ENCODE results near the gene RYR3.

The RYR3 gene

GRCh38 chr15:33451385-33451784 is 140.6 kb downstream of the RYR3 start:
- no peak overlapping the region for H4K8ac ChIP-seq (ENCODE audit: low read depth, low read length)
- no peaks in the 10 kb centered on the region for H3K9me3 ChIP-seq (ENCODE audit: insufficient read depth, low read depth, low read length)
- no peak for DNase-seq
- H3K4ac ChIP-seq (ENCODE audit: low read depth, low read length) = no peak overlapping the region
- no peak overlapping the region for H2BK120ac ChIP-seq (ENCODE audit: insufficient read depth, low read length, poor library complexity)
- no peak overlapping the region for H2AFZ ChIP-seq (ENCODE audit: insufficient read depth, low read length, poor library complexity)
- H3K27ac ChIP-seq (ENCODE audit: low read depth, low read length) = no peak overlapping the region
- peaks cover 12 to 15% of the 10 kb centered on the region in 2 experiments for H3K4me1 ChIP-seq (ENCODE audit: control insufficient read depth in 1 of 2, insufficient read depth in 2 of 2, low read length in 2 of 2)
- H3K23ac ChIP-seq (ENCODE audit: low read length) = no peak overlapping the region
- no CpG with 5 or more reads among the region's 4 CpGs for WGBS (ENCODE audit: extremely low coverage, insufficient coverage, insufficient read length)
- peaks cover under 1% of the 10 kb centered on the region for H3K79me1 ChIP-seq (ENCODE audit: low read length)
- no peak overlapping the region for H2AK5ac ChIP-seq (ENCODE audit: low read length)
- no peaks in the 10 kb centered on the region for H3K36me3 ChIP-seq (ENCODE audit: control insufficient read depth in 1 of 2, insufficient read depth in 2 of 2, low read length in 2 of 2)
- no peak overlapping the region for H3K9ac ChIP-seq (ENCODE audit: low read length)
- no peak overlapping the region for H4K91ac ChIP-seq (ENCODE audit: low read depth, low read length)
- H3K4me3 ChIP-seq (ENCODE audit: low read depth, low read length) = no peak overlapping the region
- H4K12ac ChIP-seq (ENCODE audit: low read depth, low read length) = no peak overlapping the region
- no peak overlapping the region for H2BK12ac ChIP-seq (ENCODE audit: low read length)
- H3K18ac ChIP-seq (ENCODE audit: low read length) = no peak overlapping the region
- no peak overlapping the region for H3K14ac ChIP-seq (ENCODE audit: low read length)
- no peak overlapping the region for H2BK5ac ChIP-seq (ENCODE audit: low read depth, low read length, poor library complexity)
- H3K4me2 ChIP-seq (ENCODE audit: low read length) = no peak overlapping the region
- no peaks in the 10 kb centered on the region for H3K27me3 ChIP-seq (ENCODE audit: insufficient read depth, low read length)
- no peaks in the 10 kb centered on the region for H3K79me2 ChIP-seq (ENCODE audit: control insufficient read depth, insufficient read depth, low read length, poor library complexity)

GRCh38 chr15:33453761-33454160 is 143.0 kb downstream of the RYR3 start:
- Histone ChIP-seq H3K36me3 (ENCODE audit: control insufficient read depth in 1 of 2, insufficient read depth in 2 of 2, low read length in 2 of 2) (no peaks in the 10 kb centered on the region), H3K14ac (ENCODE audit: low read length) (no peak overlapping the region), H3K4me3 (ENCODE audit: low read depth, low read length) (no peak overlapping the region), H3K23ac (ENCODE audit: low read length) (no peak overlapping the region), H3K4me2 (ENCODE audit: low read length) (no peak overlapping the region), H2BK5ac (ENCODE audit: low read depth, low read length, poor library complexity) (no peak overlapping the region), H4K8ac (ENCODE audit: low read depth, low read length) (no peak overlapping the region), H3K9ac (ENCODE audit: low read length) (no peak overlapping the region), H2BK12ac (ENCODE audit: low read length) (no peak overlapping the region), H3K9me3 (ENCODE audit: insufficient read depth, low read depth, low read length) (no peaks in the 10 kb centered on the region), H4K12ac (ENCODE audit: low read depth, low read length) (no peak overlapping the region), H3K27me3 (ENCODE audit: insufficient read depth, low read length) (no peaks in the 10 kb centered on the region), H2AK5ac (ENCODE audit: low read length) (no peak overlapping the region), H3K27ac (ENCODE audit: low read depth, low read length) (no peak overlapping the region), H3K18ac (ENCODE audit: low read length) (no peak overlapping the region), H2BK120ac (ENCODE audit: insufficient read depth, low read length, poor library complexity) (no peak overlapping the region), H3K4ac (ENCODE audit: low read depth, low read length) (no peak overlapping the region), H2AFZ (ENCODE audit: insufficient read depth, low read length, poor library complexity) (no peak overlapping the region), H4K91ac (ENCODE audit: low read depth, low read length) (no peak overlapping the region), H3K4me1 (ENCODE audit: control insufficient read depth in 1 of 2, insufficient read depth in 2 of 2, low read length in 2 of 2) (peaks cover 8 to 10% of the 10 kb centered on the region in 2 experiments), H3K79me2 (ENCODE audit: control insufficient read depth, insufficient read depth, low read length, poor library complexity) (no peaks in the 10 kb centered on the region), H3K79me1 (ENCODE audit: low read length) (no peaks in the 10 kb centered on the region)
- WGBS (ENCODE audit: extremely low coverage, insufficient coverage, insufficient read length) = no CpG with 5 or more reads among the region's 3 CpGs
- no peak for DNase-seq

- no peak overlapping the region for H2BK120ac ChIP-seq (ENCODE audit: insufficient read depth, low read length, poor library complexity)
- H2BK12ac ChIP-seq (ENCODE audit: low read length) = no peak overlapping the region
- H3K14ac ChIP-seq (ENCODE audit: low read length) = no peak overlapping the region
- no peak overlapping the region for H3K27ac ChIP-seq (ENCODE audit: low read depth, low read length)
- no peak overlapping the region for H2BK5ac ChIP-seq (ENCODE audit: low read depth, low read length, poor library complexity)
- no peaks in the 10 kb centered on the region for H3K9me3 ChIP-seq (ENCODE audit: insufficient read depth, low read depth, low read length)
- H3K27me3 ChIP-seq (ENCODE audit: insufficient read depth, low read length) = no peaks in the 10 kb centered on the region
- H4K91ac ChIP-seq (ENCODE audit: low read depth, low read length) = no peak overlapping the region
- H2AFZ ChIP-seq (ENCODE audit: insufficient read depth, low read length, poor library complexity) = no peak overlapping the region
- H3K18ac ChIP-seq (ENCODE audit: low read length) = no peak overlapping the region
- no peak overlapping the region for H3K9ac ChIP-seq (ENCODE audit: low read length)
- no CpG with 5 or more reads among the region's 7 CpGs for WGBS (ENCODE audit: extremely low coverage, insufficient coverage, insufficient read length)
- no peak for DNase-seq
- H4K8ac ChIP-seq (ENCODE audit: low read depth, low read length) = no peak overlapping the region
- no peaks in the 10 kb centered on the region for H3K36me3 ChIP-seq (ENCODE audit: control insufficient read depth in 1 of 2, insufficient read depth in 2 of 2, low read length in 2 of 2)
- no peak overlapping the region for H4K12ac ChIP-seq (ENCODE audit: low read depth, low read length)
- H3K4me2 ChIP-seq (ENCODE audit: low read length) = no peak overlapping the region
- no peaks in the 10 kb centered on the region for H3K79me1 ChIP-seq (ENCODE audit: low read length)
- H3K4ac ChIP-seq (ENCODE audit: low read depth, low read length) = no peak overlapping the region
- peaks cover 2 to 4% of the 10 kb centered on the region in 2 experiments for H3K4me1 ChIP-seq (ENCODE audit: control insufficient read depth in 1 of 2, insufficient read depth in 2 of 2, low read length in 2 of 2)
- H2AK5ac ChIP-seq (ENCODE audit: low read length) = no peak overlapping the region
- H3K23ac ChIP-seq (ENCODE audit: low read length) = no peak overlapping the region
- no peak overlapping the region for H3K4me3 ChIP-seq (ENCODE audit: low read depth, low read length)
- H3K79me2 ChIP-seq (ENCODE audit: control insufficient read depth, insufficient read depth, low read length, poor library complexity) = no peaks in the 10 kb centered on the region
Measured at GRCh38 chr15:33454346-33454745, 143.6 kb downstream of the RYR3 start.

GRCh38 chr15:33454996-33455395 is 144.2 kb downstream of the RYR3 start:
- 100% methylated on average over 1 of the region's 4 CpGs for WGBS (ENCODE audit: extremely low coverage, insufficient coverage, insufficient read length)
- H4K12ac ChIP-seq (ENCODE audit: low read depth, low read length) = no peak overlapping the region
- no peak overlapping the region for H3K4ac ChIP-seq (ENCODE audit: low read depth, low read length)
- H3K14ac ChIP-seq (ENCODE audit: low read length) = no peak overlapping the region
- no peak overlapping the region for H4K8ac ChIP-seq (ENCODE audit: low read depth, low read length)
- H3K36me3 ChIP-seq (ENCODE audit: control insufficient read depth in 1 of 2, insufficient read depth in 2 of 2, low read length in 2 of 2) = no peaks in the 10 kb centered on the region
- peaks cover 0 to 3% of the 10 kb centered on the region in 2 experiments for H3K4me1 ChIP-seq (ENCODE audit: control insufficient read depth in 1 of 2, insufficient read depth in 2 of 2, low read length in 2 of 2)
- H2AK5ac ChIP-seq (ENCODE audit: low read length) = no peak overlapping the region
- DNase-seq = no peak
- H3K27ac ChIP-seq (ENCODE audit: low read depth, low read length) = no peak overlapping the region
- H3K79me2 ChIP-seq (ENCODE audit: control insufficient read depth, insufficient read depth, low read length, poor library complexity) = no peaks in the 10 kb centered on the region
- H3K4me2 ChIP-seq (ENCODE audit: low read length) = no peak overlapping the region
- H3K18ac ChIP-seq (ENCODE audit: low read length) = no peak overlapping the region
- H3K4me3 ChIP-seq (ENCODE audit: low read depth, low read length) = no peak overlapping the region
- no peak overlapping the region for H2BK5ac ChIP-seq (ENCODE audit: low read depth, low read length, poor library complexity)
- H3K23ac ChIP-seq (ENCODE audit: low read length) = no peak overlapping the region
- H2BK12ac ChIP-seq (ENCODE audit: low read length) = no peak overlapping the region
- no peaks in the 10 kb centered on the region for H3K79me1 ChIP-seq (ENCODE audit: low read length)
- H3K27me3 ChIP-seq (ENCODE audit: insufficient read depth, low read length) = no peaks in the 10 kb centered on the region
- H2BK120ac ChIP-seq (ENCODE audit: insufficient read depth, low read length, poor library complexity) = no peak overlapping the region
- no peak overlapping the region for H3K9ac ChIP-seq (ENCODE audit: low read length)
- H3K9me3 ChIP-seq (ENCODE audit: insufficient read depth, low read depth, low read length) = no peaks in the 10 kb centered on the region
- H2AFZ ChIP-seq (ENCODE audit: insufficient read depth, low read length, poor library complexity) = no peak overlapping the region
- H4K91ac ChIP-seq (ENCODE audit: low read depth, low read length) = no peak overlapping the region
